Measurements from ENCODE around the gene MANSC4.

MANSC4 gene

DNA sequence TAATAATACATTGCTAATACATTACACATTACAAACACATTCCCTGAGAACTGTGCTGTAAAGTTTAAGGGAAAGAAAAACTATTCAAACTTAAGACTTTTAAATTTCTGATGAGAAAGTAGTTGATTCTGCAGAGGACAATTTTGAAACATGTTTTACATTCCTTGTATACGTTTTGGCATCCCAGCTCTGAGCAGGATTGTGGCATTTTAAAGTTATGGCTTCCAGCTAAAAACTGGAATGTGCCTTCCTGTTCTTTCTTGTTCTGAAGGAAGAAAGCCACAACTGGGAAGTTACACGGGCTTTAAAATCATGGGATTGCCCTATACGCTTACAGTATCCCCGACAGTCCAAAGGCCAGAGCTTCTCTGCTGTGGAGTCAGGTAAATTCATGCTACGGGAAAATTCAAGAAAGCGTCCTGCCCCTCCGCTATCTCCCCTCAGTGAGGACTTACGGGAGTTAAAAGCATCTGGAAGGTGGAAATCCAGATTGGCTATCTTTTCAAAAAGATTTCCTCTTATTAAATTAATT, 10.8 kb downstream of the MANSC4 start:
- Histone ChIP-seq H3K27me3 (ENCODE audit: insufficient read depth, low read depth, severe bottlenecking) (no peaks in the 10 kb centered on the region), H3K27ac (no peak overlapping the region), H3K36me3 (no peaks in the 10 kb centered on the region), H3K4me3 (ENCODE audit: low read depth, low read length) (no peak overlapping the region), H3K9me3 (ENCODE audit: severe bottlenecking) (no peaks in the 10 kb centered on the region)
- DNase-seq: no peak
- TF ChIP-seq, protein P1, sequence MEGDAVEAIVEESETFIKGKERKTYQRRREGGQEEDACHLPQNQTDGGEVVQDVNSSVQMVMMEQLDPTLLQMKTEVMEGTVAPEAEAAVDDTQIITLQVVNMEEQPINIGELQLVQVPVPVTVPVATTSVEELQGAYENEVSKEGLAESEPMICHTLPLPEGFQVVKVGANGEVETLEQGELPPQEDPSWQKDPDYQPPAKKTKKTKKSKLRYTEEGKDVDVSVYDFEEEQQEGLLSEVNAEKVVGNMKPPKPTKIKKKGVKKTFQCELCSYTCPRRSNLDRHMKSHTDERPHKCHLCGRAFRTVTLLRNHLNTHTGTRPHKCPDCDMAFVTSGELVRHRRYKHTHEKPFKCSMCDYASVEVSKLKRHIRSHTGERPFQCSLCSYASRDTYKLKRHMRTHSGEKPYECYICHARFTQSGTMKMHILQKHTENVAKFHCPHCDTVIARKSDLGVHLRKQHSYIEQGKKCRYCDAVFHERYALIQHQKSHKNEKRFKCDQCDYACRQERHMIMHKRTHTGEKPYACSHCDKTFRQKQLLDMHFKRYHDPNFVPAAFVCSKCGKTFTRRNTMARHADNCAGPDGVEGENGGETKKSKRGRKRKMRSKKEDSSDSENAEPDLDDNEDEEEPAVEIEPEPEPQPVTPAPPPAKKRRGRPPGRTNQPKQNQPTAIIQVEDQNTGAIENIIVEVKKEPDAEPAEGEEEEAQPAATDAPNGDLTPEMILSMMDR (IDR thresholded peaks at IDR 0.05; ENCODE audit: low read depth, low read length): no peak

GRCh38 chr12:27766587-27766986, 13.4 kb downstream of the MANSC4 start:
- DNase-seq: no peak
- Histone ChIP-seq H3K4me3 (ENCODE audit: low read depth, low read length) (no peak overlapping the region), H3K27me3 (ENCODE audit: insufficient read depth, low read depth, severe bottlenecking) (no peaks in the 10 kb centered on the region), H3K27ac (no peak overlapping the region), H3K36me3 (no peaks in the 10 kb centered on the region), H3K9me3 (ENCODE audit: severe bottlenecking) (no peaks in the 10 kb centered on the region)
- TF ChIP-seq, protein P1 (IDR thresholded peaks at IDR 0.05; ENCODE audit: low read depth, low read length): no peak

GRCh38 chr12:27762757-27763156, 17.3 kb downstream of the MANSC4 start:
- Histone ChIP-seq H3K27me3 (ENCODE audit: insufficient read depth, low read depth, severe bottlenecking) (no peaks in the 10 kb centered on the region), H3K27ac (no peak overlapping the region), H3K4me3 (ENCODE audit: low read depth, low read length) (no peak overlapping the region), H3K9me3 (ENCODE audit: severe bottlenecking) (no peaks in the 10 kb centered on the region), H3K36me3 (no peaks in the 10 kb centered on the region)
- DNase-seq: no peak
- TF ChIP-seq, protein P1 (IDR thresholded peaks at IDR 0.05; ENCODE audit: low read depth, low read length): no peak

DNA sequence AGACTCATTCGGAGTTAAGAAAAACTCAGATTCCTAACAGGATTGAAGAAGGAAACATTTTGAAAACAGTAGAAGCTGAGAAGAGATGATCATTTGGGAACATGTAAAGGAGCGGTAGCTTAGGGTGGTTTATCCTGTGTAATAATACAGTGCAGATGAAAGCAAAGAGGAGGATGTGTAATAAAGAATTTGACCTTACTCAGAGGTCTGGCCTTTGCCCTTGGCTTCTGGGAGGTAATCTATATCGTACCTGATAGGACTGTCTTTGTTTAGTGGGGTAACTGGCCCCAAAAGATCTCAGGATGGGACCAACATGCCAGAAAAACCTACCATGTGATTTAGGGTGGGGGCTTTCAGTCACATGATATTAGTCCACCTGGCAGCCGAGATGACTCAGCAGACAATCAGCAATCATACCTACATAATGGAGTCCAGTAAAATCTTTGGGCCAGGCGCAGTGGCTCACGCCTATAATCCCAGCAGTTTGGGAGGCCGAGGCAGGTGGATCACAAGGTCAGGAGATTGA, 23.3 kb downstream of the MANSC4 start:
- Histone ChIP-seq H3K9me3 (ENCODE audit: severe bottlenecking) (no peaks in the 10 kb centered on the region), H3K27ac (no peak overlapping the region), H3K36me3 (peaks cover 15% of the 10 kb centered on the region), H3K27me3 (ENCODE audit: insufficient read depth, low read depth, severe bottlenecking) (no peaks in the 10 kb centered on the region), H3K4me3 (ENCODE audit: low read depth, low read length) (no peak overlapping the region)
- TF ChIP-seq, protein P1 (IDR thresholded peaks at IDR 0.05; ENCODE audit: low read depth, low read length): no peak
- no peak for DNase-seq

GRCh38 chr12:27754795-27755194, 25.2 kb downstream of the MANSC4 start:
- Histone ChIP-seq H3K27me3 (ENCODE audit: insufficient read depth, low read depth, severe bottlenecking) (no peaks in the 10 kb centered on the region), H3K9me3 (ENCODE audit: severe bottlenecking) (no peaks in the 10 kb centered on the region), H3K4me3 (ENCODE audit: low read depth, low read length) (no peak overlapping the region), H3K36me3 (peaks cover 15% of the 10 kb centered on the region), H3K27ac (no peak overlapping the region)
- DNase-seq: no peak
- TF ChIP-seq, protein P1 (IDR thresholded peaks at IDR 0.05; ENCODE audit: low read depth, low read length): no peak

Measured in WERI-Rb-1 (cell line).